ENCODE results near the gene PKP4.

PKP4 gene

GRCh38 chr2:158722266-158723105, 265.7 kb downstream of the PKP4 start:
- DNase-seq (ENCODE audit: low read depth, low spot score): no peak
- H3K4me3 ChIP-seq (ENCODE audit: low read length): no peak overlapping the region

GRCh38 chr2:158723181-158723838, 266.6 kb downstream of the PKP4 start:
- DNase-seq (ENCODE audit: low read depth, low spot score): no peak
- H3K4me3 ChIP-seq (ENCODE audit: low read length): no peak overlapping the region

DNA sequence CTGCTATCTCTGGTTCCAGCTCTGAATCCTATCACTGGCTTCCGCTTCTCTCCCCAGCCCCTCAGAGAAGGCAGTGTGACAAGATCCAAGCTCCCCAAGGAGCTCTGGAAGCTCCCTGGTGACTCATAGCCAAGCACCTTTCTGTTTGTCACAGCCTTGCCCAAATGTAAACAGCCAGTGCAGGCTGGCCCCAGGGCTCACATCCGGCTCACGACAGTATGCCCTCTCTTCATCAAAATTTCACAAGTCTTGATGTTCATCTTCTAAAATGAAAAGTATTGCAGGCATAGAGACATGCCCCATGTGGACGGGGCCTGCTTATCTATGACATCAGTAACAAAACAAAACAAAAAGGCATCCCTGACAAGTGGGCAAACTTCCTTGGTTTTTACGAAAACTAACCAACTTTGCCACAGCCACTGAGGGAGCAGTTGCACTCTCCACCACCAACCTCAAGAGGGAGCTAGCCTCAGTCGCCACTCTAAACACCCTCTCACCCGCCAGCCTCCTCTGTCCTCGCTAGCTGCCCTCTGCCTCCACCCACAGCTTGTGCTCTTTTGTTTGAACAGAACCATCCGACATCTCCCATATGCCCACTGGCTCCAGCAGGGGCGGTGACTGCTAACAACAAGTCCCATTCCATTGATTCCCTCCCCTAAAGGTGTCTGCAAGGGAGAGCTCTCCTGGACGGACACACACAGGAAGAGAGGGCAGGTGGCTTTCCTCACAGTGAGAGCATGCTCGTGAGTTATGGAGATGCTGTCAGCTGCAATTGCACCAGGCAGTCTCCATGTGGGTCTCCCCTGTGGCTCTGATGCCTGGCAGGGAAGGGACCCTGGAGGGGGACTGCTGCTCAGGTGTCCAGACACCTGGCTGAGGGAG, 267.4 kb downstream of the PKP4 start:
- H3K4me3 ChIP-seq (ENCODE audit: low read length): no peak overlapping the region
- peak; percentile 5 for DNase-seq (ENCODE audit: low read depth, low spot score)

- DNase-seq (ENCODE audit: low read depth, low spot score): no peak
- H3K4me3 ChIP-seq (ENCODE audit: low read length): no peak overlapping the region
Observed at GRCh38 chr2:158724803-158725381, 268.1 kb downstream of the PKP4 start.

GRCh38 chr2:158725441-158725891, 268.7 kb downstream of the PKP4 start:
- no peak overlapping the region for H3K4me3 ChIP-seq (ENCODE audit: low read length)
- no peak for DNase-seq (ENCODE audit: low read depth, low spot score)

- no peak for DNase-seq (ENCODE audit: low read depth, low spot score)
- no peak overlapping the region for H3K4me3 ChIP-seq (ENCODE audit: low read length)
Observed at GRCh38 chr2:158726911-158727592, 270.3 kb downstream of the PKP4 start.

- H3K4me3 ChIP-seq (ENCODE audit: low read length): no peak overlapping the region
- DNase-seq (ENCODE audit: low read depth, low spot score): no peak
Observed at GRCh38 chr2:158728422-158728821, 271.7 kb downstream of the PKP4 start.

DNA sequence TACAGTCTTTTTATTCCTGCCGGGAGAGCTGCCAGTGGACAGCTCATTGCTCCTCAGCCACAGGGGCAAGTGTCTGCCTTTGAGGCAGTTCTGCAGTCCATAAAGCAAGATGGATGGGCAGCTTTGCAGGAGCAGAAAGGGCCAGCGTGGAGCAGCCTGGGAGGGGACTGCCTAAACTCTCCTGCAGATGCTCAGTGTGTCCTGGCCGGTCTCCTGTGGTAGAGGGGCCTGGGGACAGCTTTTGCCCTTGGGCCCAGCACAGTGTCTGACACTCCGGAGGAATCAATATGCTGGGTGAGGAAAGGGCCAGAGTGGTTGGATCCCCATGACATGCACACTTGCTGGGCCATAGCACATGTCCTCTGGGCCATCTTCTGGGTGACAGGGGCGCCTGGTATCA, 272.7 kb downstream of the PKP4 start:
- H3K4me3 ChIP-seq (ENCODE audit: low read length): no peak overlapping the region
- no peak for DNase-seq (ENCODE audit: low read depth, low spot score)

- no peak for DNase-seq (ENCODE audit: low read depth, low spot score)
- no peak overlapping the region for H3K4me3 ChIP-seq (ENCODE audit: low read length)
Observed at GRCh38 chr2:158729873-158730620, 273.3 kb downstream of the PKP4 start.

DNA sequence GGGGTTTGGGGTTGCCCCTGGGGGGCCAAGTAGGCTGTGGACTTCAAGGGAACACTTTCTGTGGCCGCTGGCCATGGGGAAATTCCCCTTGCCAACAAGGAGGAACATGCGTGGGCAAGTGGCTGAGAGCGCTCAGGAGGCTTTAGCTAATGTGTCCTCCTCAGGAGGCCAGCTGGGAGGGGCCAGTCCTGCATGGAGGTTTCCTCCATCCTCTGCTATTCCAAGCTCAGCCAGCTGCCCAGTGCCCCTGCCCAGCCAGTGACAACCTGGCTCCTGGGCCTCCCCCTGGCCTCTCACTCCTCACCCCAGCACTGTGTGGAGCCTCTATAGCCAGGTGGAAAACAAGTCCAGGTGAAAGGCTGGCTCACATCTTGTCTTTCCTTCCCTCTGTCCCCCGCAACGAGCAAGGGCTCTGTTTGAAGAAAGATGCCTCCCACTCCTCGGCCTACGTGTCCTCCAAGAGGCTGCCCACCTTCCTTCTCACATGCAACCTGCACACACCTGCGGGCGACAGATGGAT, 273.9 kb downstream of the PKP4 start:
- no peak for DNase-seq (ENCODE audit: low read depth, low spot score)
- no peak overlapping the region for H3K4me3 ChIP-seq (ENCODE audit: low read length)

- H3K4me3 ChIP-seq (ENCODE audit: low read length): no peak overlapping the region
- DNase-seq (ENCODE audit: low read depth, low spot score): no peak
Observed at GRCh38 chr2:158731386-158731785, 274.6 kb downstream of the PKP4 start.

Measured in Jurkat, Clone E6-1 (cell line).